AML-193 (cell line): ENCODE data around the gene HSPA1A.

Experiments used
- DNase-seq, 2 experiments: peaks; one replicate each; lab custom pipeline; 2025; lab: John Stamatoyannopoulos, UW

Gene HSPA1A

GRCh38 chr6:31865205-31866118 lies 50.1 kb downstream of the HSPA1A start:
- no peak for DNase-seq
